ENCODE results near the gene RPTOR.

The RPTOR gene

GRCh38 chr17:80887639-80888175 lies 343.1 kb downstream of the RPTOR start:
- no peak for DNase-seq

GRCh38 chr17:80888276-80889160 lies 343.9 kb downstream of the RPTOR start:
- no peak for DNase-seq

GRCh38 chr17:80889231-80890195 lies 344.9 kb downstream of the RPTOR start:
- no peak for DNase-seq

GRCh38 chr17:80890196-80890920 lies 345.7 kb downstream of the RPTOR start:
- DNase-seq = no peak

GRCh38 chr17:80890921-80891396 lies 346.3 kb downstream of the RPTOR start:
- DNase-seq = no peak

- no peak for DNase-seq
Observed at GRCh38 chr17:80891397-80892018, 346.9 kb downstream of the RPTOR start.

- no peak for DNase-seq
Observed at GRCh38 chr17:80892019-80892855, 347.6 kb downstream of the RPTOR start.

- no peak for DNase-seq
Observed at GRCh38 chr17:80892900-80893603, 348.4 kb downstream of the RPTOR start.

GRCh38 chr17:80893604-80894438 lies 349.2 kb downstream of the RPTOR start:
- DNase-seq = no peak

- DNase-seq = no peak
Observed at GRCh38 chr17:80894439-80894721, 349.7 kb downstream of the RPTOR start.

- DNase-seq = no peak
Observed at GRCh38 chr17:80894726-80895125, 350.1 kb downstream of the RPTOR start.

- no peak for DNase-seq
Observed at GRCh38 chr17:80895366-80895765, 350.7 kb downstream of the RPTOR start.

- DNase-seq = no peak
Observed at GRCh38 chr17:80898716-80899115, 354.1 kb downstream of the RPTOR start.

- DNase-seq = no peak
Observed at GRCh38 chr17:80899402-80900268, 355.0 kb downstream of the RPTOR start.

GRCh38 chr17:80901319-80901718 lies 356.7 kb downstream of the RPTOR start:
- no peak for DNase-seq

- DNase-seq = no peak
Observed at GRCh38 chr17:80902197-80902962, 357.7 kb downstream of the RPTOR start.

- no peak for DNase-seq
Observed at GRCh38 chr17:80902963-80903611, 358.4 kb downstream of the RPTOR start.
